HCT116 (cell line): ENCODE results near the gene SMURF1. TPM values are rescaled to one million over a fixed set of nuclear protein-coding genes. Genes with fewer than 3 reads are reported as not detected.

Experiments
- ATAC-seq: fragments of 200-7000 bp; cut with Tn5 transposase; 2 replicates; pipeline ENCODE4 v1.9.1; 2020; ENCODE audit warnings: mild to moderate bottlenecking, moderate library complexity
- BruUV-seq: library from RNA; stranded (reverse); fragments of 400-500 nt; replicated peaks from 2 replicates; lab custom pipeline; 2021; lab: Mats Ljungman, UMichigan
- CTCF ChIA-PET: fragments of 300-600 bp; sonication (Branson Sonifier 250); formaldehyde crosslinking; loops from one replicate; lab custom pipeline; 2021; ENCODE audit warnings: antibody characterized with exemption; lab: Charles Lee
- POLR2A ChIA-PET: fragments of 300-600, 350-600 bp; sonication (Branson Sonifier 250); formaldehyde crosslinking; loops from one replicate; lab custom pipeline; 2021; ENCODE audit warnings: antibody characterized with exemption; lab: Charles Lee
- RAD21 ChIA-PET, 2 experiments: fragments of 300-600 bp; sonication (Branson Sonifier 250); formaldehyde crosslinking; loops; one replicate each; lab custom pipeline; 2023; ENCODE audit warnings: low total read pairs in 2 of 2; ENCODE audit not compliant: uncharacterized antibody in 2 of 2, unreplicated experiment in 2 of 2, low non-redundant PET in 1 of 2; lab: Charles Lee
- DNase-seq: peaks from one replicate; pipeline ENCODE4 v3.0.0-alpha.2; 2010; ENCODE audit warnings: low read depth, low spot score
- H2AFZ ChIP-seq: fragments of 200-600 bp; shearing (Covaris generic), sonication (generic); 2 replicates; pipeline ENCODE4 v1.6.1; 2017; ENCODE audit warnings: low read depth, mixed run types, mixed read lengths, antibody characterized with exemption, low read length; ENCODE audit not compliant: poor library complexity, severe bottlenecking
- H3K27ac ChIP-seq: 2 replicates; pipeline ENCODE4 v1.5.1; 2012; ENCODE audit warnings: low read depth, low read length
- H3K27me3 ChIP-seq: fragments of 200-600 bp; sonication (generic); 2 replicates; pipeline ENCODE4 v1.6.1; 2016; ENCODE audit warnings: mixed run types, low read length, mixed read lengths; ENCODE audit not compliant: insufficient read depth
- H3K36me3 ChIP-seq, 2 experiments: fragments of 200-500 bp in 1 of 2; fragments of 200-600 bp in 1 of 2; sonication (Bioruptor generic) in 1 of 2; sonication (generic) in 1 of 2; 2 replicates each; pipeline versions ENCODE4 v1.5.1 to v1.6.1; 2014 to 2016; ENCODE audit warnings: low read length in 2 of 2, inconsistent platforms in 1 of 2, mixed read lengths in 1 of 2, mixed run types in 1 of 2; ENCODE audit not compliant: insufficient read depth in 2 of 2, control insufficient read depth in 1 of 2
- H3K4me1 ChIP-seq, 2 experiments: fragments of 200-600 bp in 1 of 2; sonication (generic) in 1 of 2; 2 replicates each; pipeline versions ENCODE4 v1.5.1 to v1.6.1; 2012 to 2017; ENCODE audit warnings: low read length in 2 of 2, inconsistent platforms in 1 of 2, mild to moderate bottlenecking in 1 of 2, mixed read lengths in 1 of 2, mixed run types in 1 of 2, moderate library complexity in 1 of 2; ENCODE audit not compliant: insufficient read depth in 2 of 2, control insufficient read depth in 1 of 2
- H3K4me2 ChIP-seq: fragments of 200-600 bp; sonication (generic); 2 replicates; pipeline ENCODE4 v1.6.1; 2017; ENCODE audit warnings: mixed run types, low read length, mixed read lengths
- H3K4me3 ChIP-seq, 2 experiments: fragments of 200-600 bp in 1 of 2; sonication (generic) in 1 of 2; replicated peaks in 1 of 2; 2 replicates each; pipeline ENCODE4 v1.5.1; 2011 to 2016; ENCODE audit warnings: low read length in 2 of 2, control low read depth in 1 of 2, low read depth in 1 of 2, mild to moderate bottlenecking in 1 of 2, mixed read lengths in 1 of 2, mixed run types in 1 of 2
- H3K79me2 ChIP-seq: fragments of 200-600 bp; sonication (generic); 2 replicates; pipeline ENCODE4 v1.6.1; 2017; ENCODE audit warnings: mild to moderate bottlenecking, mixed run types, low read length, moderate library complexity, mixed read lengths; ENCODE audit not compliant: insufficient read depth
- H3K9ac ChIP-seq: fragments of 200-600 bp; sonication (generic); 2 replicates; pipeline ENCODE4 v1.6.1; 2016; ENCODE audit warnings: low read length, mixed read lengths
- H3K9me2 ChIP-seq: fragments of 200-600 bp; sonication (generic), shearing (Covaris generic); 2 replicates; pipeline ENCODE4 v1.6.1; 2017; ENCODE audit warnings: mixed run types, mild to moderate bottlenecking, moderate library complexity; ENCODE audit not compliant: insufficient read depth
- H3K9me3 ChIP-seq, 2 experiments: fragments of 200-500 bp in 1 of 2; fragments of 200-600 bp in 1 of 2; sonication (Bioruptor generic) in 1 of 2; sonication (generic) in 1 of 2; 2 replicates each; pipeline ENCODE4 v1.6.1; 2014 to 2017; ENCODE audit warnings: low read length in 2 of 2, mixed read lengths in 2 of 2, inconsistent platforms in 1 of 2, low read depth in 1 of 2, mild to moderate bottlenecking in 1 of 2, mixed run types in 1 of 2, moderate library complexity in 1 of 2; ENCODE audit not compliant: control insufficient read depth in 1 of 2, insufficient read depth in 1 of 2
- H4K20me1 ChIP-seq: fragments of 200-600 bp; sonication (generic), shearing (Covaris generic); 2 replicates; pipeline ENCODE4 v1.6.1; 2017; ENCODE audit warnings: mixed run types, mild to moderate bottlenecking, moderate library complexity; ENCODE audit not compliant: insufficient read depth
- CBX3 ChIP-seq: IDR thresholded peaks from 2 replicates; pipeline ENCODE4 v1.6.1; 2012; ENCODE audit warnings: low read depth
- CEBPB ChIP-seq: IDR thresholded peaks from 2 replicates; pipeline ENCODE4 v1.6.1; 2012; ENCODE audit warnings: low read depth
- EGR1 ChIP-seq: IDR thresholded peaks from 2 replicates; pipeline ENCODE4 v1.6.1; 2012; ENCODE audit warnings: low read depth
- ELF1 ChIP-seq: IDR thresholded peaks from 2 replicates; pipeline ENCODE4 v1.6.1; 2012; ENCODE audit warnings: low read depth, borderline replicate concordance
- EZH2phosphoT487 ChIP-seq: fragments of 200-600 bp; IDR thresholded peaks from 2 replicates; pipeline ENCODE4 v1.6.1; 2018; ENCODE audit warnings: antibody characterized with exemption, borderline replicate concordance
- FOSL1 ChIP-seq: IDR thresholded peaks from 2 replicates; pipeline ENCODE4 v1.6.1; 2012; ENCODE audit warnings: low read depth
- POLR2A ChIP-seq: IDR thresholded peaks from 2 replicates; pipeline ENCODE4 v1.7.0; 2011; ENCODE audit warnings: borderline replicate concordance; ENCODE audit not compliant: insufficient read depth, insufficient read length; ENCODE audit errors: extremely low read depth
- POLR2AphosphoS5 ChIP-seq: IDR thresholded peaks from 2 replicates; pipeline ENCODE4 v1.6.1; 2011; ENCODE audit warnings: mild to moderate bottlenecking, low read depth, low read length, moderate library complexity
- RAD21 ChIP-seq: IDR thresholded peaks from 2 replicates; pipeline ENCODE4 v1.6.1; 2012; ENCODE audit warnings: low read depth, mild to moderate bottlenecking
- REST ChIP-seq: IDR thresholded peaks from 2 replicates; pipeline ENCODE4 v1.6.1; 2012; ENCODE audit warnings: low read depth
- SIN3A ChIP-seq: IDR thresholded peaks from 2 replicates; pipeline ENCODE4 v1.6.1; 2012; ENCODE audit warnings: low read depth
- SP1 ChIP-seq: IDR thresholded peaks from 2 replicates; pipeline ENCODE4 v1.6.1; 2012; ENCODE audit warnings: low read depth
- SRF ChIP-seq: IDR thresholded peaks from 2 replicates; pipeline ENCODE4 v1.6.1; 2012; ENCODE audit warnings: low read depth
- TCF7L2 ChIP-seq: IDR thresholded peaks from 2 replicates; pipeline ENCODE4 v1.7.0; 2011; ENCODE audit warnings: borderline replicate concordance, inconsistent platforms; ENCODE audit not compliant: insufficient read depth, insufficient read length; ENCODE audit errors: extremely low read depth
- YY1 ChIP-seq: IDR thresholded peaks from 2 replicates; pipeline ENCODE4 v1.6.1; 2011; ENCODE audit warnings: low read length, low read depth, moderate library complexity, mild to moderate bottlenecking; ENCODE audit not compliant: insufficient replicate concordance; ENCODE audit errors: extremely low read depth
- ZBTB33 ChIP-seq: IDR thresholded peaks from 2 replicates; pipeline ENCODE4 v1.6.1; 2011; ENCODE audit warnings: mild to moderate bottlenecking, low read length, moderate library complexity; ENCODE audit not compliant: insufficient replicate concordance; ENCODE audit errors: extremely low read depth
- ZFX ChIP-seq: fragments of 450-650 bp; IDR thresholded peaks from 2 replicates; pipeline ENCODE4 v1.6.1; 2017
- ZNF274 ChIP-seq: fragments of 200-500 bp; sonication (Bioruptor generic); IDR thresholded peaks from 2 replicates; pipeline ENCODE4 v1.6.1; 2014; ENCODE audit warnings: mild to moderate bottlenecking, low read depth, low read length, inconsistent platforms
- intact Hi-C: fragments of 100-400 bp; cut with micrococcal nuclease; formaldehyde crosslinking; loops from 2 replicates; pipeline ENCODE4 v1.10.0; 2022
- total RNA-seq: library from RNA; stranded (reverse); gene quantifications from one replicate; pipeline ENCODE4 v1.2.1, GENCODE V29; 2021; ENCODE audit not compliant: unreplicated experiment
- TF ChIP-seq, protein P1 (sequence below): IDR thresholded peaks from 2 replicates; pipeline ENCODE4 v1.6.1; 2012
- TF ChIP-seq, protein P2 (sequence below), 3 experiments: fragments of 200-600 bp in 1 of 3; sonication (generic) in 1 of 3; IDR thresholded peaks in 2 of 3; conservative IDR thresholded peaks in 1 of 3; 2 replicates each; pipeline ENCODE4 v1.5.1; 2012 to 2017; ENCODE audit warnings: low read depth in 2 of 3, low read length in 2 of 3, antibody characterized with exemption in 1 of 3, borderline replicate concordance in 1 of 3, control low read depth in 1 of 3, mild to moderate bottlenecking in 1 of 3, mixed read lengths in 1 of 3, mixed run types in 1 of 3, moderate library complexity in 1 of 3; ENCODE audit not compliant: insufficient read depth in 1 of 3

SMURF1 gene
- total RNA-seq, 1 experiment from 2014 or later = 24.6 TPM

- H3K79me2 ChIP-seq = peaks cover 82% of the 10 kb centered on the region
- intact Hi-C loops = no loop called here
- POLR2A ChIA-PET = no interaction called here
- H3K36me3 ChIP-seq = no peaks in the 10 kb centered on the region
- no TSS peak for BruUV-seq
- DNase-seq = no peak
- no peak overlapping the region for H3K4me3 ChIP-seq
- H3K4me2 ChIP-seq = no peak overlapping the region
- no peaks in the 10 kb centered on the region for H3K27me3 ChIP-seq
- no peak overlapping the region for H3K9ac ChIP-seq
- CTCF ChIA-PET = no interaction called here
- no peaks in the 10 kb centered on the region for H3K9me3 ChIP-seq
- TF ChIP-seq, protein P1, sequence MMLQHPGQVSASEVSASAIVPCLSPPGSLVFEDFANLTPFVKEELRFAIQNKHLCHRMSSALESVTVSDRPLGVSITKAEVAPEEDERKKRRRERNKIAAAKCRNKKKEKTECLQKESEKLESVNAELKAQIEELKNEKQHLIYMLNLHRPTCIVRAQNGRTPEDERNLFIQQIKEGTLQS = no peak
- TF ChIP-seq POLR2AphosphoS5 = no peak
- TF ChIP-seq RAD21 = no peak
- TF ChIP-seq, protein P2, sequence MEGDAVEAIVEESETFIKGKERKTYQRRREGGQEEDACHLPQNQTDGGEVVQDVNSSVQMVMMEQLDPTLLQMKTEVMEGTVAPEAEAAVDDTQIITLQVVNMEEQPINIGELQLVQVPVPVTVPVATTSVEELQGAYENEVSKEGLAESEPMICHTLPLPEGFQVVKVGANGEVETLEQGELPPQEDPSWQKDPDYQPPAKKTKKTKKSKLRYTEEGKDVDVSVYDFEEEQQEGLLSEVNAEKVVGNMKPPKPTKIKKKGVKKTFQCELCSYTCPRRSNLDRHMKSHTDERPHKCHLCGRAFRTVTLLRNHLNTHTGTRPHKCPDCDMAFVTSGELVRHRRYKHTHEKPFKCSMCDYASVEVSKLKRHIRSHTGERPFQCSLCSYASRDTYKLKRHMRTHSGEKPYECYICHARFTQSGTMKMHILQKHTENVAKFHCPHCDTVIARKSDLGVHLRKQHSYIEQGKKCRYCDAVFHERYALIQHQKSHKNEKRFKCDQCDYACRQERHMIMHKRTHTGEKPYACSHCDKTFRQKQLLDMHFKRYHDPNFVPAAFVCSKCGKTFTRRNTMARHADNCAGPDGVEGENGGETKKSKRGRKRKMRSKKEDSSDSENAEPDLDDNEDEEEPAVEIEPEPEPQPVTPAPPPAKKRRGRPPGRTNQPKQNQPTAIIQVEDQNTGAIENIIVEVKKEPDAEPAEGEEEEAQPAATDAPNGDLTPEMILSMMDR (IDR thresholded peaks at IDR 0.05 in 2 of 3, conservative IDR thresholded peaks at IDR 0.05 in 1 of 3; ENCODE audit: borderline replicate concordance in 1 of 3, insufficient read depth in 1 of 3, low read depth in 2 of 3, low read length in 2 of 3) = no peak
- no peak for TF ChIP-seq YY1
- TF ChIP-seq SP1 = no peak
- TF ChIP-seq FOSL1 = no peak
- no peak for TF ChIP-seq EZH2phosphoT487
- TF ChIP-seq POLR2A = no peak
- no peak for TF ChIP-seq ZFX
- TF ChIP-seq ZNF274 = no peak
- TF ChIP-seq CBX3 = no peak
- no peak for TF ChIP-seq TCF7L2
- no peak for TF ChIP-seq SIN3A
- no peak for TF ChIP-seq ELF1
- TF ChIP-seq SRF = no peak
- TF ChIP-seq CEBPB = no peak
- no peak for TF ChIP-seq ZBTB33
- TF ChIP-seq REST = no peak
- TF ChIP-seq EGR1 = no peak
- no peak for ATAC-seq
- H3K9me2 ChIP-seq = no peaks in the 10 kb centered on the region
- H3K27ac ChIP-seq = no peak overlapping the region
- no peak overlapping the region for H2AFZ ChIP-seq
- RAD21 ChIA-PET = no interaction called here
- H3K4me1 ChIP-seq = peaks cover 0 to 7% of the 10 kb centered on the region in 2 experiments; a peak in 1 of 4 replicates
- no peaks in the 10 kb centered on the region; the same call in 1 of the 2 replicates for H4K20me1 ChIP-seq
Observed at GRCh38 chr7:99089914-99090629, 53.8 kb downstream of the SMURF1 start.
